ENCODE measurements around the gene ERICH6B. TPM values are rescaled to one million over a fixed set of nuclear protein-coding genes. Genes with fewer than 3 reads are reported as not detected.

The ERICH6B gene
- polyA plus RNA-seq, 1 experiment: not detected

DNA sequence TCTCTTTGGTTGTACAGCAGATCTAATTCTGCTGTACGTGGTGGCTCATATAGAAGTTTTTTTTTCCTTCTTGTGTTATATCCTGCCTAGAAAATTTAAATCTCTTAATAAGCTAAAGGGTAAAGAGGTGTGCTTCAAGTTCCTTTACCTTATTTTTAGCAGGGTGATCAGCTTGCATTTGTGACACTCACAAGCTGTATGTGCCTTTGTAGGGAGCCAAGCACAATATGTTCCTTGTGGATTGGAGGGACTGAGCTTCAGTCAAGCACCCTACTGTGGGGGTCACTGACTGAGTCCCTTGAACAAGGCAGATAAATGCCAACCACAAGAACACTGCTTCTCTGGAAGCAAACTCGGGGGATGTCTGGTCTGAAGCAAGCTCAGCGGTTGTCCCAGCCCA lies 12.6 kb upstream of the ERICH6B start:
- H3K4me3 ChIP-seq (ENCODE audit: low read depth, low read length): no peak overlapping the region
- POLR2A ChIA-PET: no interaction called here
- peaks cover 8% of the 10 kb centered on the region for H3K27me3 ChIP-seq (ENCODE audit: control insufficient read depth, insufficient read depth, low read length)
- TF ChIP-seq CTCF (IDR thresholded peaks at IDR 0.05; ENCODE audit: low read depth, low read length): no peak
- CTCF ChIA-PET: interaction anchor here (0.5 to 0.9 kb wide), 2 partner anchors 532 to 581 kb away, joined by 3 to 4 read pairs; no protein-coding TSS in a partner anchor
- no peaks in the 10 kb centered on the region for H3K9me3 ChIP-seq (ENCODE audit: control insufficient read depth, insufficient read depth, low read length)
- DNase-seq (ENCODE audit: low read depth, low spot score): no peak
- no peak overlapping the region for H3K27ac ChIP-seq (ENCODE audit: low read depth, low read length)

DNA sequence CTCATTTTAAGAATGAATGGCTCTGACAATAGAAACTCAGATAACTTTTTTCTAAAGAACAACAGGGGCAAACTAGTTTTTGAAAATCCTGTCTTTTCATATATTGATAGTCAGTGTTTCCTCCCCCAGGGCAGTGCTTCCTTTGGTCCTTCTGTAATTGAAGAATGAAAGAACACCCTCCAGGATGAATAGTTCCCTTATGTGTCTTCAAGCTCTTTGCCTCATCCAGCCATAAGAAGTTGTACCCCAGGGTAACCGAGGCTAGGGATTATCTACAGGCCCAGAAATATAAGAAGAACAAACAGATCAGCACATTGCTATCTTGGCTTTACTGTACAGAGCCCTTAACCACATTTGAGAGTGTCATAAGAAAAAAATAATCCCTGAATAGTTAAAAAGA lies 12.1 kb upstream of the ERICH6B start:
- H3K4me3 ChIP-seq (ENCODE audit: low read depth, low read length): no peak overlapping the region
- no peak for TF ChIP-seq CTCF (IDR thresholded peaks at IDR 0.05; ENCODE audit: low read depth, low read length)
- CTCF ChIA-PET: interaction anchor here (0.5 to 0.9 kb wide), 2 partner anchors 532 to 581 kb away, joined by 3 to 4 read pairs; no protein-coding TSS in a partner anchor
- POLR2A ChIA-PET: interaction anchor here (0.5 kb wide), 1 partner anchor 208 kb away, joined by 3 read pairs; no protein-coding TSS in a partner anchor
- H3K27me3 ChIP-seq (ENCODE audit: control insufficient read depth, insufficient read depth, low read length): peaks cover 8% of the 10 kb centered on the region
- H3K9me3 ChIP-seq (ENCODE audit: control insufficient read depth, insufficient read depth, low read length): no peaks in the 10 kb centered on the region
- no peak for DNase-seq (ENCODE audit: low read depth, low spot score)
- no peak overlapping the region for H3K27ac ChIP-seq (ENCODE audit: low read depth, low read length)

GRCh38 chr13:45626731-45627374 lies 11.3 kb upstream of the ERICH6B start:
- DNase-seq (ENCODE audit: low read depth, low spot score): no peak
- peaks cover 8% of the 10 kb centered on the region for H3K27me3 ChIP-seq (ENCODE audit: control insufficient read depth, insufficient read depth, low read length)
- H3K27ac ChIP-seq (ENCODE audit: low read depth, low read length): no peak overlapping the region
- POLR2A ChIA-PET: interaction anchor here (0.5 kb wide), 1 partner anchor 207 kb away, joined by 3 read pairs; no protein-coding TSS in a partner anchor
- H3K4me3 ChIP-seq (ENCODE audit: low read depth, low read length): no peak overlapping the region
- H3K9me3 ChIP-seq (ENCODE audit: control insufficient read depth, insufficient read depth, low read length): no peaks in the 10 kb centered on the region
- CTCF ChIA-PET: no interaction called here
- TF ChIP-seq CTCF (IDR thresholded peaks at IDR 0.05; ENCODE audit: low read depth, low read length): no peak

- CTCF ChIA-PET: interaction anchor here (0.7 to 3.3 kb wide), 13 partner anchors 8 to 697 kb away, joined by 3 to 29 read pairs (median 4); partner anchors contain the start of gene CBY2
- H3K27me3 ChIP-seq (ENCODE audit: control insufficient read depth, insufficient read depth, low read length): peaks cover 8% of the 10 kb centered on the region
- POLR2A ChIA-PET: no interaction called here
- peak; percentile 59 for TF ChIP-seq CTCF (IDR thresholded peaks at IDR 0.05; ENCODE audit: low read depth, low read length)
- no peak overlapping the region for H3K4me3 ChIP-seq (ENCODE audit: low read depth, low read length)
- no peaks in the 10 kb centered on the region for H3K9me3 ChIP-seq (ENCODE audit: control insufficient read depth, insufficient read depth, low read length)
- DNase-seq (ENCODE audit: low read depth, low spot score): no peak
- no peak overlapping the region for H3K27ac ChIP-seq (ENCODE audit: low read depth, low read length)
These were observed 8.1 kb upstream of the ERICH6B start for GRCh38 chr13:45623516-45624090.

- H3K27ac ChIP-seq (ENCODE audit: low read depth, low read length): no peak overlapping the region
- H3K9me3 ChIP-seq (ENCODE audit: control insufficient read depth, insufficient read depth, low read length): no peaks in the 10 kb centered on the region
- no peak for TF ChIP-seq CTCF (IDR thresholded peaks at IDR 0.05; ENCODE audit: low read depth, low read length)
- no peak for DNase-seq (ENCODE audit: low read depth, low spot score)
- peaks cover 8% of the 10 kb centered on the region for H3K27me3 ChIP-seq (ENCODE audit: control insufficient read depth, insufficient read depth, low read length)
- ChIA-PET CTCF (interaction anchor here (2.7 kb wide), 1 partner anchor 505 kb away, joined by 29 read pairs; no protein-coding TSS in a partner anchor), POLR2A (no interaction called here)
- H3K4me3 ChIP-seq (ENCODE audit: low read depth, low read length): no peak overlapping the region
These were observed 6.4 kb upstream of the ERICH6B start for GRCh38 chr13:45621950-45622349.
